OCI-LY3 (cell line): Measurements from ENCODE around the gene SLC25A21.

Source experiments
- H2AFZ ChIP-seq: fragments of 200-600, 300-600 bp; shearing (Covaris generic); 2 replicates; pipeline ENCODE4 v1.6.0; 2014; ENCODE audit warnings: antibody characterized with exemption, low read depth, low read length
- H3K27ac ChIP-seq: fragments of 200-600, 300-600 bp; sonication (generic); 2 replicates; pipeline ENCODE4 v1.5.1; 2014; ENCODE audit warnings: mild to moderate bottlenecking, low read length, moderate library complexity, mixed read lengths
- H3K27me3 ChIP-seq: fragments of 200-600, 300-600 bp; sonication (generic); 2 replicates; pipeline ENCODE4 v1.6.1; 2014; ENCODE audit warnings: low read depth, low read length, mixed read lengths
- H3K36me3 ChIP-seq: fragments of 200-600, 300-600 bp; sonication (generic); replicated peaks from 2 replicates; pipeline ENCODE3; 2014; ENCODE audit warnings: low read depth, low read length, mixed read lengths
- H3K4me1 ChIP-seq: fragments of 300-600, 200-600 bp; sonication (generic); 2 replicates; pipeline ENCODE4 v1.6.1; 2014; ENCODE audit warnings: low read length, mixed read lengths
- H3K4me2 ChIP-seq: fragments of 200-600, 300-600 bp; sonication (generic); 2 replicates; pipeline ENCODE4 v1.6.1; 2014; ENCODE audit warnings: low read length, mixed read lengths
- H3K4me3 ChIP-seq: fragments of 300-600, 200-600 bp; sonication (generic); 2 replicates; pipeline ENCODE4 v1.5.1; 2014; ENCODE audit warnings: antibody characterized with exemption, mild to moderate bottlenecking, low read length, moderate library complexity
- H3K79me2 ChIP-seq: fragments of 300-600, 200-600 bp; shearing (Covaris generic); 2 replicates; pipeline ENCODE4 v1.6.1; 2014; ENCODE audit warnings: mild to moderate bottlenecking, low read length, mixed read lengths
- H3K9ac ChIP-seq: fragments of 300-600, 200-600 bp; shearing (Covaris generic); 2 replicates; pipeline ENCODE4 v1.6.0; 2014; ENCODE audit warnings: mild to moderate bottlenecking, low read length, moderate library complexity
- H3K9me3 ChIP-seq: fragments of 200-600, 300-600 bp; shearing (Covaris generic); 2 replicates; pipeline ENCODE4 v1.6.1; 2014; ENCODE audit warnings: low read length, mixed read lengths; ENCODE audit not compliant: insufficient read depth
- H4K20me1 ChIP-seq: fragments of 200-600, 300-600 bp; sonication (generic); 2 replicates; pipeline ENCODE4 v1.6.1; 2016; ENCODE audit warnings: low read length, mixed read lengths; ENCODE audit not compliant: insufficient read depth
- EZH2phosphoT487 ChIP-seq: fragments of 200-600 bp; shearing (Covaris generic); IDR thresholded peaks from 2 replicates; pipeline ENCODE4 v1.6.1; 2018; ENCODE audit warnings: antibody characterized with exemption, mixed run types, low read depth
- TF ChIP-seq, protein P1 (sequence below): fragments of 200-600, 300-600 bp; sonication (generic); IDR thresholded peaks from 2 replicates; pipeline ENCODE4 v1.5.1; 2014; ENCODE audit warnings: antibody characterized with exemption, low read length, low read depth

Gene SLC25A21

DNA sequence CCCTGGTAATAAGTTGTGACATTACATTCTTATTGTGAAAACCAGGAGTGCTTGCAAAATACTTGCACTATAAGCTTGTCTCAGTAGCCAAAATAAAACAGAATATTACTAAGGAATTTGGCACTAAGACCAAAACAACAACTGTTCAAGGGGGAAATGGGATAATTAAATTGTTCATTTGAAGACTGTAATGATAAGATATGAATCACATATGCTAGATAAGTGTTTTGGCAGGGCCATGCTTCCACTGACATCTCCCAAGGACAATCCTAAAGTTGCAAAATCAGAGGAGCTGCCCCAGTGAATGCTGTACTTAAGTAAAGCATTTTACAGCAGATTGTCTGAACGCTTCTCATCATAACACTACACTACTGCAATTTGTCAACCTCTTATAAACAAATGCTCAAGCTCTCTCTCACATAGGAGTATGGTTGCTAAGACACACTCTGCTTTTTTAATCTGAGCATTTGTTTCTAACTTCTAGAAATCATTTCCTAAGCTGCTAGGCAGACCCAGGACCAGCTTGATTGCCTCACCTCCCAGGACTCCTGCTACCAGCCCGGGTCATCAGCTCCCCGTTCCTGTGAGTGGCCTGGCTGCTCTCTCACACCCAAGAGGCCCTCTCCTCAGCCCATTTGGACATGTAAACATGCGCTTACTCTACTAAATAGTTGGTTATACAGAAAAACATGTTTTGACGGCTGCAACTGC, 319.3 kb downstream of the SLC25A21 start:
- Histone ChIP-seq H3K9me3 (no peaks in the 10 kb centered on the region), H3K9ac (no peak overlapping the region), H3K4me1 (no peaks in the 10 kb centered on the region), H2AFZ (no peak overlapping the region), H3K27me3 (peaks cover 5% of the 10 kb centered on the region; the same call in 1 of the 2 replicates), H4K20me1 (no peaks in the 10 kb centered on the region), H3K4me2 (no peak overlapping the region), H3K79me2 (no peaks in the 10 kb centered on the region), H3K27ac (no peak overlapping the region), H3K4me3 (no peak overlapping the region), H3K36me3 (no peaks in the 10 kb centered on the region)
- TF ChIP-seq, protein P1, sequence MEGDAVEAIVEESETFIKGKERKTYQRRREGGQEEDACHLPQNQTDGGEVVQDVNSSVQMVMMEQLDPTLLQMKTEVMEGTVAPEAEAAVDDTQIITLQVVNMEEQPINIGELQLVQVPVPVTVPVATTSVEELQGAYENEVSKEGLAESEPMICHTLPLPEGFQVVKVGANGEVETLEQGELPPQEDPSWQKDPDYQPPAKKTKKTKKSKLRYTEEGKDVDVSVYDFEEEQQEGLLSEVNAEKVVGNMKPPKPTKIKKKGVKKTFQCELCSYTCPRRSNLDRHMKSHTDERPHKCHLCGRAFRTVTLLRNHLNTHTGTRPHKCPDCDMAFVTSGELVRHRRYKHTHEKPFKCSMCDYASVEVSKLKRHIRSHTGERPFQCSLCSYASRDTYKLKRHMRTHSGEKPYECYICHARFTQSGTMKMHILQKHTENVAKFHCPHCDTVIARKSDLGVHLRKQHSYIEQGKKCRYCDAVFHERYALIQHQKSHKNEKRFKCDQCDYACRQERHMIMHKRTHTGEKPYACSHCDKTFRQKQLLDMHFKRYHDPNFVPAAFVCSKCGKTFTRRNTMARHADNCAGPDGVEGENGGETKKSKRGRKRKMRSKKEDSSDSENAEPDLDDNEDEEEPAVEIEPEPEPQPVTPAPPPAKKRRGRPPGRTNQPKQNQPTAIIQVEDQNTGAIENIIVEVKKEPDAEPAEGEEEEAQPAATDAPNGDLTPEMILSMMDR: no peak
- TF ChIP-seq EZH2phosphoT487: no peak

DNA sequence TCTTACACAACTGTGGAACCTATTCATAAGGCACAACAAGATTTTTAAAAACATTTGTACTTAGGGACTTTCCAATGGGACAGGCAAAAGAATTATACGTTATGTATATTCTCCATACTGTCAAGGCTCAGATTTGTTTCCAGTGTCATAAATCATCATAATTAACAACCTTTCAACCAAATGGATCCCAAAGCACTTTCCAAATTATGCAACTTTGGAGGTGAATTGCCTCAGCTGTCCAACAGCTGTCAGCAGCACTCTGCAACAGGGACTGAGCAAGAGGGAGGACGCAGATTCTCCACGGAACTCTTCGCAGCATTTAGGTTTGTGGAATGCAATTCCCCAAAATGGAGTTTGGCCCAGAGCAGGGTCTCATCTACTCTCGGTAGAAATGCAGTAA, 324.2 kb downstream of the SLC25A21 start:
- no peaks in the 10 kb centered on the region for H4K20me1 ChIP-seq
- no peaks in the 10 kb centered on the region for H3K9me3 ChIP-seq
- no peaks in the 10 kb centered on the region for H3K4me1 ChIP-seq
- TF ChIP-seq, protein P1: no peak
- no peak for TF ChIP-seq EZH2phosphoT487
- no peak overlapping the region for H3K27ac ChIP-seq
- H3K4me2 ChIP-seq: no peak overlapping the region
- H3K9ac ChIP-seq: no peak overlapping the region
- H3K79me2 ChIP-seq: no peaks in the 10 kb centered on the region
- H2AFZ ChIP-seq: no peak overlapping the region
- H3K36me3 ChIP-seq: no peaks in the 10 kb centered on the region
- no peak overlapping the region for H3K4me3 ChIP-seq
- H3K27me3 ChIP-seq: peaks cover 5% of the 10 kb centered on the region; the same call in 1 of the 2 replicates

DNA sequence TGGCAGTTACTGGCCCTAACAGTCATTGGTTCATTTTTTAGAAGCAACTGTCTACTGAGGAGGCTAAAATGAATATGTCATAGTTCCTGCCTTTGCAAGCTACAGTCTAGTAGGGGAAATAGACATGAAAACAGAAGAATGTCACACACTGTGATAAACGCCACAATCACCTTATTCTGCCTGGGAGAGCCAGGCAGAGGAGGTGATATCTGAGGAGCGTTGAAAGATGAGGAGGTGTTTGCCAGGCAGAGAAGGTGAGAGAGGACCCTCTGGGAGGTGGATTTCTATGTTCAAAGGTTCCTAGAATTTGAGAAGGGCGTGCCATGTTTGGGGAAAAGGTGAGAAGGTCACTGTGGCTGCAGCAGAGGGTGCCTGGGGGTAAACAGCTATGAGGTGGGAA, 325.0 kb downstream of the SLC25A21 start:
- Histone ChIP-seq H3K27me3 (peaks cover 5% of the 10 kb centered on the region; the same call in 1 of the 2 replicates), H3K79me2 (no peaks in the 10 kb centered on the region), H3K4me1 (no peaks in the 10 kb centered on the region), H3K4me2 (no peak overlapping the region), H3K9ac (no peak overlapping the region), H2AFZ (no peak overlapping the region), H4K20me1 (no peaks in the 10 kb centered on the region), H3K36me3 (no peaks in the 10 kb centered on the region), H3K27ac (no peak overlapping the region), H3K4me3 (no peak overlapping the region), H3K9me3 (no peaks in the 10 kb centered on the region)
- TF ChIP-seq EZH2phosphoT487: no peak
- TF ChIP-seq, protein P1: no peak

DNA sequence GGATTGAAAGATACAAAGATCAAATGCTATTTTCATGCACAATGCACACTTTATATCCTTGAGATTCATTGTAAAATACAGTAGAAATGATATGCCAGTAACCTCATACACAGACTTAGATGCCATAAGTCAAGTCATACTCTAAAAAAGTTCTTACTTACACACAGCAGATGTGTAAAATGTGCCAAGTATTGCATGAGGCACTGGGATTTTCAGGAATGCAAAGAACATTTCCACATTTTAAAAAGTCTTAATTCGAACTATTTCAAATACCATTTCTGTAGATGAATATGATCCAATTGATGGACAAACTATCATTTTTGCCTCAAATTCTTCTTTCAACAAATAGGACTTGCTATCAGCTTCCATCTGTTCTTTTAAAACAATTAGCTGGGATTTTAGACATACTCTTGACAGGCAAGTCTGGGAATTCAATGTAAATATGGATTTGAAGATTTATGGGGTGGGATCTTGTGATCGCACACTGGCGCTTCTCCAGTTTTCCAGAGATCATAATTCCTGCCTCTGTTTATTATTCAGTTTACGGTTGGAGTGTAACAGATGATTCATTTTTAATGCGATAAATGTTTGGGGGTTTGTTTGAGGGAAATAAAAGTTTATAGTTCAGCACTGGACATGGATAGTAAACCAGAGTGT, 326.9 kb downstream of the SLC25A21 start:
- TF ChIP-seq, protein P1: no peak
- H2AFZ ChIP-seq: no peak overlapping the region
- H4K20me1 ChIP-seq: no peaks in the 10 kb centered on the region
- no peaks in the 10 kb centered on the region for H3K9me3 ChIP-seq
- H3K4me3 ChIP-seq: no peak overlapping the region
- H3K79me2 ChIP-seq: no peaks in the 10 kb centered on the region
- peaks cover 2% of the 10 kb centered on the region; the same call in 1 of the 2 replicates for H3K27me3 ChIP-seq
- no peaks in the 10 kb centered on the region for H3K4me1 ChIP-seq
- no peak overlapping the region for H3K9ac ChIP-seq
- H3K4me2 ChIP-seq: no peak overlapping the region
- no peaks in the 10 kb centered on the region for H3K36me3 ChIP-seq
- H3K27ac ChIP-seq: no peak overlapping the region
